ENCODE measurements around the gene GPR17. TPM values are rescaled to one million over a fixed set of nuclear protein-coding genes. Genes with fewer than 3 reads are reported as not detected.

GPR17 gene
- total RNA-seq, 1 donor from 2014 or later: not detected

- Histone ChIP-seq H3K9me3 (ENCODE audit: low read depth) (no peaks in the 10 kb centered on the region), H3F3A (ENCODE audit: low read depth) (no peaks in the 10 kb centered on the region), H4K20me1 (ENCODE audit: low read depth) (no peaks in the 10 kb centered on the region), H3K27ac (no peak overlapping the region), H2AFZ (replicated peaks) (no peak overlapping the region), H3K4me1 (peaks cover 5% of the 10 kb centered on the region), H3K36me3 (no peaks in the 10 kb centered on the region), H3K4me2 (no peak overlapping the region), H3K4me3 (no peak overlapping the region), H3K9ac (no peak overlapping the region), H3K79me2 (ENCODE audit: low read depth) (no peaks in the 10 kb centered on the region), H3K27me3 (no peaks in the 10 kb centered on the region)
- H3K9me3 Mint-ChIP-seq: no peaks in the 10 kb centered on the region
- H3K36me3 Mint-ChIP-seq: no peaks in the 10 kb centered on the region
- peaks cover 7% of the 10 kb centered on the region for H3K27me3 Mint-ChIP-seq (ENCODE audit: insufficient read depth, low read depth)
- H3K27ac Mint-ChIP-seq: no peak overlapping the region
- no peak for TF ChIP-seq EZH2 (IDR thresholded peaks at IDR 0.05)
- no peak for TF ChIP-seq EZH2phosphoT487 (IDR thresholded peaks at IDR 0.05)
- TF ChIP-seq CTCF (IDR thresholded peaks at IDR 0.05): no peak
- no peak for DNase-seq (ENCODE audit: low spot score)
- H3K4me1 Mint-ChIP-seq: peaks cover 2% of the 10 kb centered on the region
- no peak overlapping the region for H3K4me3 Mint-ChIP-seq
Observed at GRCh38 chr2:127635380-127636237, 10.3 kb upstream of the GPR17 start.

GRCh38 chr2:127636248-127637235 lies 9.4 kb upstream of the GPR17 start:
- H3K9me3 Mint-ChIP-seq: no peaks in the 10 kb centered on the region
- peaks cover 7% of the 10 kb centered on the region for H3K27me3 Mint-ChIP-seq (ENCODE audit: insufficient read depth, low read depth)
- no peak overlapping the region for H3K4me3 Mint-ChIP-seq
- TF ChIP-seq EZH2 (IDR thresholded peaks at IDR 0.05) (no peak), CTCF (IDR thresholded peaks at IDR 0.05) (no peak), EZH2phosphoT487 (IDR thresholded peaks at IDR 0.05) (no peak)
- Histone ChIP-seq H3K9me3 (ENCODE audit: low read depth) (no peaks in the 10 kb centered on the region), H3F3A (ENCODE audit: low read depth) (no peaks in the 10 kb centered on the region), H4K20me1 (ENCODE audit: low read depth) (no peaks in the 10 kb centered on the region), H3K4me1 (peaks cover 5% of the 10 kb centered on the region), H3K4me3 (no peak overlapping the region), H3K79me2 (ENCODE audit: low read depth) (no peaks in the 10 kb centered on the region), H3K27me3 (no peaks in the 10 kb centered on the region), H3K27ac (no peak overlapping the region), H3K4me2 (no peak overlapping the region), H3K9ac (no peak overlapping the region), H2AFZ (replicated peaks) (no peak overlapping the region), H3K36me3 (no peaks in the 10 kb centered on the region)
- H3K27ac Mint-ChIP-seq: peak overlapping the region; percentile 42
- peaks cover 2% of the 10 kb centered on the region for H3K4me1 Mint-ChIP-seq
- no peaks in the 10 kb centered on the region for H3K36me3 Mint-ChIP-seq
- DNase-seq (ENCODE audit: low spot score): no peak

GRCh38 chr2:127637236-127637630 lies 8.7 kb upstream of the GPR17 start:
- Mint-ChIP-seq H3K4me1 (peaks cover 2% of the 10 kb centered on the region), H3K27ac (no peak overlapping the region), H3K9me3 (no peaks in the 10 kb centered on the region), H3K4me3 (no peak overlapping the region), H3K36me3 (no peaks in the 10 kb centered on the region), H3K27me3 (ENCODE audit: insufficient read depth, low read depth) (peaks cover 7% of the 10 kb centered on the region)
- H3K4me2 ChIP-seq: no peak overlapping the region
- H3K4me3 ChIP-seq: no peak overlapping the region
- TF ChIP-seq EZH2phosphoT487 (IDR thresholded peaks at IDR 0.05) (no peak), EZH2 (IDR thresholded peaks at IDR 0.05) (no peak), CTCF (IDR thresholded peaks at IDR 0.05) (no peak)
- H3F3A ChIP-seq (ENCODE audit: low read depth): no peaks in the 10 kb centered on the region
- H3K27me3 ChIP-seq: no peaks in the 10 kb centered on the region
- no peaks in the 10 kb centered on the region for H3K36me3 ChIP-seq
- peaks cover 5% of the 10 kb centered on the region for H3K4me1 ChIP-seq
- H3K27ac ChIP-seq: no peak overlapping the region
- H3K9me3 ChIP-seq (ENCODE audit: low read depth): no peaks in the 10 kb centered on the region
- H3K79me2 ChIP-seq (ENCODE audit: low read depth): no peaks in the 10 kb centered on the region
- no peak overlapping the region for H2AFZ ChIP-seq (replicated peaks)
- no peak overlapping the region for H3K9ac ChIP-seq
- no peak for DNase-seq (ENCODE audit: low spot score)
- no peaks in the 10 kb centered on the region for H4K20me1 ChIP-seq (ENCODE audit: low read depth)
